ENCODE measurements around the gene CHEK1. TPM values are rescaled to one million over a fixed set of nuclear protein-coding genes. Genes with fewer than 3 reads are reported as not detected.

CHEK1 gene
- total RNA-seq, 1 experiment from 2014 or later: 71.6 TPM

DNA sequence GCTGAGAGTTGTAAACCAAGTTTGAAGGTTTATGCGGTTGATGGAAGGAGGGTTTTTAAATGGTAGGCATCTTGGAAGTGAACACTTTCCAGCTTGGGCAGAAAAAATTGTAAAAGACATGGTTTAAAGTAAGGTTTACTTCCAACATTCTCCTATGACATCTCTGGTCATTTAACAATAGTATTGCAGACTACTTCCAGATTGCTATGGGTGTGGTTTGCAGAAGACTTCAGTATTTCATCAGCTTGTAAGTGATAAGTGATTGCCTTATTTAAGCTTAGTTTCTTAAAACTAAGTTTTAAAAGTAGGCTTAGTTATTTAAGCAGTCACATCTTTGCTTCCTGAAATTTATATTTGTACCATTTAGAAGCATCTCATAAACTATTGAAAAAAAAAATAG is 39.5 kb upstream of the CHEK1 start:
- H3K4me1 ChIP-seq (ENCODE audit: control insufficient read depth, insufficient read depth, low read length): 0 out of 2 replicates have a peak, but pooled peaks cover 2% of the 10 kb centered on the region
- DNase-seq (ENCODE audit: low read depth, low spot score) (no peak), ATAC-seq (no peak)
- H3K36me3 ChIP-seq (ENCODE audit: control insufficient read depth, insufficient read depth, low read length): peaks cover 21% of the 10 kb centered on the region
- no TSS peak for BruUV-seq (replicated peaks)
- H3K27ac ChIP-seq (ENCODE audit: low read length): no peak overlapping the region
- ChIA-PET POLR2A (no interaction called here), CTCF (no interaction called here)
- H3K9me3 ChIP-seq (ENCODE audit: control insufficient read depth, insufficient read depth, low read depth, low read length): no peaks in the 10 kb centered on the region
- TF ChIP-seq SIN3A (IDR thresholded peaks at IDR 0.05; ENCODE audit: borderline replicate concordance, insufficient read depth, low read depth, low read length) (no peak), TCF7L2 (IDR thresholded peaks at IDR 0.05; ENCODE audit: low read depth, low read length) (no peak), POLR2AphosphoS5 (IDR thresholded peaks at IDR 0.05; ENCODE audit: low read depth, low read length) (no peak)
- TF ChIP-seq, protein P1, sequence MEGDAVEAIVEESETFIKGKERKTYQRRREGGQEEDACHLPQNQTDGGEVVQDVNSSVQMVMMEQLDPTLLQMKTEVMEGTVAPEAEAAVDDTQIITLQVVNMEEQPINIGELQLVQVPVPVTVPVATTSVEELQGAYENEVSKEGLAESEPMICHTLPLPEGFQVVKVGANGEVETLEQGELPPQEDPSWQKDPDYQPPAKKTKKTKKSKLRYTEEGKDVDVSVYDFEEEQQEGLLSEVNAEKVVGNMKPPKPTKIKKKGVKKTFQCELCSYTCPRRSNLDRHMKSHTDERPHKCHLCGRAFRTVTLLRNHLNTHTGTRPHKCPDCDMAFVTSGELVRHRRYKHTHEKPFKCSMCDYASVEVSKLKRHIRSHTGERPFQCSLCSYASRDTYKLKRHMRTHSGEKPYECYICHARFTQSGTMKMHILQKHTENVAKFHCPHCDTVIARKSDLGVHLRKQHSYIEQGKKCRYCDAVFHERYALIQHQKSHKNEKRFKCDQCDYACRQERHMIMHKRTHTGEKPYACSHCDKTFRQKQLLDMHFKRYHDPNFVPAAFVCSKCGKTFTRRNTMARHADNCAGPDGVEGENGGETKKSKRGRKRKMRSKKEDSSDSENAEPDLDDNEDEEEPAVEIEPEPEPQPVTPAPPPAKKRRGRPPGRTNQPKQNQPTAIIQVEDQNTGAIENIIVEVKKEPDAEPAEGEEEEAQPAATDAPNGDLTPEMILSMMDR (IDR thresholded peaks at IDR 0.05): no peak
- TF ChIP-seq, protein P2, sequence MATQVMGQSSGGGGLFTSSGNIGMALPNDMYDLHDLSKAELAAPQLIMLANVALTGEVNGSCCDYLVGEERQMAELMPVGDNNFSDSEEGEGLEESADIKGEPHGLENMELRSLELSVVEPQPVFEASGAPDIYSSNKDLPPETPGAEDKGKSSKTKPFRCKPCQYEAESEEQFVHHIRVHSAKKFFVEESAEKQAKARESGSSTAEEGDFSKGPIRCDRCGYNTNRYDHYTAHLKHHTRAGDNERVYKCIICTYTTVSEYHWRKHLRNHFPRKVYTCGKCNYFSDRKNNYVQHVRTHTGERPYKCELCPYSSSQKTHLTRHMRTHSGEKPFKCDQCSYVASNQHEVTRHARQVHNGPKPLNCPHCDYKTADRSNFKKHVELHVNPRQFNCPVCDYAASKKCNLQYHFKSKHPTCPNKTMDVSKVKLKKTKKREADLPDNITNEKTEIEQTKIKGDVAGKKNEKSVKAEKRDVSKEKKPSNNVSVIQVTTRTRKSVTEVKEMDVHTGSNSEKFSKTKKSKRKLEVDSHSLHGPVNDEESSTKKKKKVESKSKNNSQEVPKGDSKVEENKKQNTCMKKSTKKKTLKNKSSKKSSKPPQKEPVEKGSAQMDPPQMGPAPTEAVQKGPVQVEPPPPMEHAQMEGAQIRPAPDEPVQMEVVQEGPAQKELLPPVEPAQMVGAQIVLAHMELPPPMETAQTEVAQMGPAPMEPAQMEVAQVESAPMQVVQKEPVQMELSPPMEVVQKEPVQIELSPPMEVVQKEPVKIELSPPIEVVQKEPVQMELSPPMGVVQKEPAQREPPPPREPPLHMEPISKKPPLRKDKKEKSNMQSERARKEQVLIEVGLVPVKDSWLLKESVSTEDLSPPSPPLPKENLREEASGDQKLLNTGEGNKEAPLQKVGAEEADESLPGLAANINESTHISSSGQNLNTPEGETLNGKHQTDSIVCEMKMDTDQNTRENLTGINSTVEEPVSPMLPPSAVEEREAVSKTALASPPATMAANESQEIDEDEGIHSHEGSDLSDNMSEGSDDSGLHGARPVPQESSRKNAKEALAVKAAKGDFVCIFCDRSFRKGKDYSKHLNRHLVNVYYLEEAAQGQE (IDR thresholded peaks at IDR 0.05; ENCODE audit: insufficient read depth in 1 of 2, low read depth in 2 of 2, low read length in 1 of 2): no peak
- no peaks in the 10 kb centered on the region for H3K27me3 ChIP-seq (ENCODE audit: control insufficient read depth, insufficient read depth, low read length)
- in situ Hi-C loops (cut with HindIII; ENCODE audit: low pct_unique_long_range_greater_than_20kb, low sequenced_read_pairs) (no loop called here), intact Hi-C loops (cut with micrococcal nuclease; ENCODE audit: unreplicated experiment) (no loop called here)
- H3K4me3 ChIP-seq (ENCODE audit: low read depth in 2 of 2, low read length in 2 of 2): no peak overlapping the region

DNA sequence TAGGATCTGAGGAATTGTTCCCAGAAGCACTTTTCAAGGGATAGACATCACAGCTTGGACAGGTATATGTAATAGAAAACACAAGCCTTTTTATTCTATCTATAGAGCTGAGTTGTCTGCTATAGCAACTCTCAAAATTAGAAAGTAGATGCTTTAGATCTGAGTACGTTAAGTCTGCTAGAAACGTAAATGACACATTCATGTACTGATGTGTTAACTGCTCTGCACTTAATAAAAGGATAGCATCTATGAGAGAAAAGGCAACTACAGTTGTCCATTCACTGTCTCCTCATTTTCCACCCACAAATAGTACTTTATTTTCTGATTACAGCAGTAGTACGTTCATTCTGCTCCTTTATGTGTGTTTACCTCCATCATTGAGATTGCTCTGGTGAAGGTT is 38.3 kb upstream of the CHEK1 start:
- TF ChIP-seq TCF7L2 (IDR thresholded peaks at IDR 0.05; ENCODE audit: low read depth, low read length) (no peak), SIN3A (IDR thresholded peaks at IDR 0.05; ENCODE audit: borderline replicate concordance, insufficient read depth, low read depth, low read length) (no peak), POLR2AphosphoS5 (IDR thresholded peaks at IDR 0.05; ENCODE audit: low read depth, low read length) (no peak)
- TF ChIP-seq, protein P1 (IDR thresholded peaks at IDR 0.05): no peak
- TF ChIP-seq, protein P2 (IDR thresholded peaks at IDR 0.05; ENCODE audit: insufficient read depth in 1 of 2, low read depth in 2 of 2, low read length in 1 of 2): no peak
- Histone ChIP-seq H3K9me3 (ENCODE audit: control insufficient read depth, insufficient read depth, low read depth, low read length) (no peaks in the 10 kb centered on the region), H3K27ac (ENCODE audit: low read length) (no peak overlapping the region), H3K4me1 (ENCODE audit: control insufficient read depth, insufficient read depth, low read length) (0 out of 2 replicates have a peak, but pooled peaks cover 2% of the 10 kb centered on the region), H3K27me3 (ENCODE audit: control insufficient read depth, insufficient read depth, low read length) (no peaks in the 10 kb centered on the region), H3K36me3 (ENCODE audit: control insufficient read depth, insufficient read depth, low read length) (peaks cover 17% of the 10 kb centered on the region), H3K4me3 (ENCODE audit: low read depth in 2 of 2, low read length in 2 of 2) (no peak overlapping the region)
- DNase-seq (ENCODE audit: low read depth, low spot score) (no peak), ATAC-seq (no peak)
- ChIA-PET POLR2A (no interaction called here), CTCF (no interaction called here)
- in situ Hi-C loops (cut with HindIII; ENCODE audit: low pct_unique_long_range_greater_than_20kb, low sequenced_read_pairs): no loop called here
- intact Hi-C loops (cut with micrococcal nuclease; ENCODE audit: unreplicated experiment): no loop called here
- BruUV-seq (replicated peaks): no TSS peak

Data from Panc1 (cell line).